ENCODE results near the gene LEP. TPM values are rescaled to one million over a fixed set of nuclear protein-coding genes. Genes with fewer than 3 reads are reported as not detected.

The LEP gene
- total and polyA plus RNA-seq, 9 of the 15 experiments (the other 6 are each of a cell fraction or from before 2014, with no cell fraction given), result not detected

DNA sequence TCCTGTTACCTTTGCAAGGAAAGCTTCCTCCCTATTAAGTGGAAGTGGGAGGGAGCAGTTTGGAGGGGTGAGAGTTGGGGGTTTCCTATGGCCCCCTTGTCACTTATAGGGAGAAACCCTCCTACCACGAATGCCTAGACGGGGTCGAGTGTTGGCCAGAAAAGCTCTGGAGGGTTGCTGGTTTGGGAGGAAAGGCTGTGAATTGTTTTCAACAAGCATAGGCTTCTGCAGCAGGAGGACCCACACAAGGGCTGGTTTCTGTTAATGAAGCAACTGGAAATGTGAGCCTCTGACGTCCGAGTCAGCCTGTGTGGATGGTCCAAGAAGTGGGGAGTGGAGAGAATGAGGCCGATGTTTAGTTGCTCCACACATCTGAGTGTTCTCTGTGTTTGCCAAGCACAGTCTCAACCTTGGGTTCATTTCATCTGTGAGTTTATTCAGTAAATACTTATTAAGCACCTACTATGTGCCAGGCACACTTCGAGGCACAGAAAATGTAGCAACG is 37.3 kb upstream of the LEP start:
- DNase-seq (ENCODE audit: extremely low read depth in 1 of 4, low spot score in 3 of 4) (no peak), FAIRE-seq (no peak), ATAC-seq (no peak)
- intact Hi-C loops (cut with micrococcal nuclease), result loop anchor here (10.0 kb wide), 3 partner anchors 249 to 1399 kb away; no protein-coding TSS in a partner anchor
- 9% methylated on average over 8 of the region's 8 CpGs for WGBS (ENCODE audit: insufficient coverage, low coverage, missing lambda C conversion rate)
- peaks cover 9 to 36% of the 10 kb centered on the region in 2 experiments; a peak in 4 of 5 replicates for H3K4me1 ChIP-seq (replicated peaks in 1 of 2; ENCODE audit: control insufficient read depth in 2 of 2, insufficient read depth in 2 of 2, low read length in 2 of 2)
- BruUV-seq (replicated peaks), result no TSS peak
- ChIA-PET CTCF (ENCODE audit: low intra/inter-chr PET ratio) (no interaction called here), POLR2A (interaction anchor here (0.5 to 1.1 kb wide), 3 partner anchors 42 to 775 kb away, joined by 3 to 4 read pairs (median 3); no protein-coding TSS in a partner anchor)
- no peaks in the 10 kb centered on the region for H3K9me1 ChIP-seq (ENCODE audit: control insufficient read depth, insufficient read depth, low read length)
- H3K36me3 ChIP-seq (ENCODE audit: control insufficient read depth, insufficient read depth, low read length), result no peaks in the 10 kb centered on the region
- TF ChIP-seq SIX5 (IDR thresholded peaks at IDR 0.05; ENCODE audit: borderline replicate concordance in 1 of 2, insufficient read depth in 1 of 2, low read depth in 1 of 2, low read length in 2 of 2), result no peak
- TF ChIP-seq ZKSCAN1 (IDR thresholded peaks at IDR 0.05; ENCODE audit: low read depth, low read length), result peak; percentile 90
- no peak overlapping the region for H3K9ac ChIP-seq (ENCODE audit: insufficient read depth in 1 of 2, low read depth in 2 of 2, low read length in 2 of 2)
- in situ Hi-C loops (cut with MboI), result no loop called here
- H4K20me1 ChIP-seq (replicated peaks; ENCODE audit: control insufficient read depth, insufficient read depth, low read length), result 0 out of 2 replicates have a peak, but pooled peaks cover 3% of the 10 kb centered on the region
- H3K27me3 ChIP-seq (ENCODE audit: control insufficient read depth in 2 of 2, insufficient read depth in 2 of 2, low read length in 2 of 2), result peaks cover 8 to 64% of the 10 kb centered on the region in 2 experiments; a peak in 4 of 5 replicates
- no peak overlapping the region for H3K4me3 ChIP-seq
- H3K27ac ChIP-seq (ENCODE audit: extremely low read depth, low read depth, low read length), result no peak overlapping the region; the same call in 2 of the 3 replicates
- H3K9me3 ChIP-seq (replicated peaks; ENCODE audit: control insufficient read depth, insufficient read depth, low read depth, low read length), result no peaks in the 10 kb centered on the region; the same call in 1 of the 2 replicates
- no peak overlapping the region for H2AFZ ChIP-seq (ENCODE audit: low read depth, low read length)
- no peaks in the 10 kb centered on the region for H3K79me2 ChIP-seq (ENCODE audit: control insufficient read depth, insufficient read depth, low read length)
- peak overlapping the region; percentile 41; the same call in 1 of the 2 replicates for H3K4me2 ChIP-seq (ENCODE audit: insufficient read depth, low read length)

DNA sequence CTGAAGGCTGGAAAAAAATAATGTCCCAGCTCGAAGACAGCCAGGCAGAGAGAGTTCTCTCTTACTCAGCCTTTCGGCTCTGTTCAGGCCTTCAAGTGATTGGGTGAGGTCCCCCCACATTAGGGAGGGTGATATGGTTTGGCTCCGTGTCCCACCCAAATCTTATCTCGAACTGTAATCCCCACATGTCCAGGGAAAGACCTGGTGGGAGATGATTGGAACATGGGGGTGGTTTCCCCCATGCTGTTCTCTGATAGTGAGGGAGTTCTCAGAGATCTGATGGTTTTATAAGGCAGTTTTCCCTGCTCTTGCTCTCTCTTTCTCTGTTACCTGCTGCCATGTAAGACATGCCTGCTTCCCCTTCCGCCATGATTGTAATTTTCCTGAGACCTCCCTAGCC is 36.6 kb upstream of the LEP start:
- intact Hi-C loops (cut with micrococcal nuclease) (loop anchor here (10.0 kb wide), 3 partner anchors 250 to 1400 kb away; no protein-coding TSS in a partner anchor), in situ Hi-C loops (cut with MboI) (no loop called here)
- ATAC-seq, result peak; percentile 63
- Histone ChIP-seq H3K9me1 (ENCODE audit: control insufficient read depth, insufficient read depth, low read length) (no peaks in the 10 kb centered on the region), H3K79me2 (ENCODE audit: control insufficient read depth, insufficient read depth, low read length) (no peaks in the 10 kb centered on the region), H2AFZ (ENCODE audit: low read depth, low read length) (no peak overlapping the region; the same call in 1 of the 2 replicates), H3K9ac (ENCODE audit: insufficient read depth in 1 of 2, low read depth in 2 of 2, low read length in 2 of 2) (no peak overlapping the region), H4K20me1 (replicated peaks; ENCODE audit: control insufficient read depth, insufficient read depth, low read length) (peaks cover 5% of the 10 kb centered on the region; the same call in 1 of the 2 replicates), H3K9me3 (replicated peaks; ENCODE audit: control insufficient read depth, insufficient read depth, low read depth, low read length) (no peaks in the 10 kb centered on the region; the same call in 1 of the 2 replicates), H3K4me3 (no peak overlapping the region), H3K27me3 (ENCODE audit: control insufficient read depth in 2 of 2, insufficient read depth in 2 of 2, low read length in 2 of 2) (peaks cover 8 to 64% of the 10 kb centered on the region in 2 experiments; a peak in 4 of 5 replicates), H3K36me3 (ENCODE audit: control insufficient read depth, insufficient read depth, low read length) (no peaks in the 10 kb centered on the region), H3K4me2 (ENCODE audit: insufficient read depth, low read length) (peak overlapping the region; percentile 41; the same call in 1 of the 2 replicates), H3K27ac (ENCODE audit: extremely low read depth, low read depth, low read length) (no peak overlapping the region; the same call in 1 of the 3 replicates), H3K4me1 (replicated peaks in 1 of 2; ENCODE audit: control insufficient read depth in 2 of 2, insufficient read depth in 2 of 2, low read length in 2 of 2) (peaks cover 11 to 41% of the 10 kb centered on the region in 2 experiments; a peak in 4 of 5 replicates)
- POLR2A ChIA-PET, result interaction anchor here (0.6 kb wide), 1 partner anchor 776 kb away, joined by 3 read pairs; no protein-coding TSS in a partner anchor
- DNase-seq (ENCODE audit: extremely low read depth in 1 of 4, low spot score in 3 of 4), result peak; percentile 58 to 82 (median 68)
- under 1% methylated on average over 5 of the region's 5 CpGs for WGBS (ENCODE audit: insufficient coverage, low coverage, missing lambda C conversion rate)
- no TSS peak for BruUV-seq (replicated peaks)
- CTCF ChIA-PET (ENCODE audit: low intra/inter-chr PET ratio), result no interaction called here
- FAIRE-seq, result peak; percentile 74
- TF ChIP-seq CREB1 (IDR thresholded peaks at IDR 0.05) (no peak), CREB1 (CRISPR knock-in tag; IDR thresholded peaks at IDR 0.05) (no peak), HMG20A (CRISPR knock-in tag; conservative IDR thresholded peaks at IDR 0.05) (no peak), MTA2 (IDR thresholded peaks at IDR 0.05; ENCODE audit: low read depth) (peak; percentile 89), CBX2 (IDR thresholded peaks at IDR 0.05; ENCODE audit: insufficient read depth, low read length, poor library complexity, severe bottlenecking) (no peak), TBL1XR1 (IDR thresholded peaks at IDR 0.05; ENCODE audit: low read length in 2 of 2) (0 out of 4 replicates have a peak, but pooled peaks of 1 of the 2 experiments have one; percentile 29), ZNF445 (CRISPR knock-in tag; IDR thresholded peaks at IDR 0.05; ENCODE audit: low read depth) (no peak), CBFA2T3 (IDR thresholded peaks at IDR 0.05) (peak; percentile 94)
- TF ChIP-seq, protein P1, sequence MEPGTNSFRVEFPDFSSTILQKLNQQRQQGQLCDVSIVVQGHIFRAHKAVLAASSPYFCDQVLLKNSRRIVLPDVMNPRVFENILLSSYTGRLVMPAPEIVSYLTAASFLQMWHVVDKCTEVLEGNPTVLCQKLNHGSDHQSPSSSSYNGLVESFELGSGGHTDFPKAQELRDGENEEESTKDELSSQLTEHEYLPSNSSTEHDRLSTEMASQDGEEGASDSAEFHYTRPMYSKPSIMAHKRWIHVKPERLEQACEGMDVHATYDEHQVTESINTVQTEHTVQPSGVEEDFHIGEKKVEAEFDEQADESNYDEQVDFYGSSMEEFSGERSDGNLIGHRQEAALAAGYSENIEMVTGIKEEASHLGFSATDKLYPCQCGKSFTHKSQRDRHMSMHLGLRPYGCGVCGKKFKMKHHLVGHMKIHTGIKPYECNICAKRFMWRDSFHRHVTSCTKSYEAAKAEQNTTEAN (CRISPR knock-in tag; IDR thresholded peaks at IDR 0.05), result no peak
- TF ChIP-seq, protein P2, sequence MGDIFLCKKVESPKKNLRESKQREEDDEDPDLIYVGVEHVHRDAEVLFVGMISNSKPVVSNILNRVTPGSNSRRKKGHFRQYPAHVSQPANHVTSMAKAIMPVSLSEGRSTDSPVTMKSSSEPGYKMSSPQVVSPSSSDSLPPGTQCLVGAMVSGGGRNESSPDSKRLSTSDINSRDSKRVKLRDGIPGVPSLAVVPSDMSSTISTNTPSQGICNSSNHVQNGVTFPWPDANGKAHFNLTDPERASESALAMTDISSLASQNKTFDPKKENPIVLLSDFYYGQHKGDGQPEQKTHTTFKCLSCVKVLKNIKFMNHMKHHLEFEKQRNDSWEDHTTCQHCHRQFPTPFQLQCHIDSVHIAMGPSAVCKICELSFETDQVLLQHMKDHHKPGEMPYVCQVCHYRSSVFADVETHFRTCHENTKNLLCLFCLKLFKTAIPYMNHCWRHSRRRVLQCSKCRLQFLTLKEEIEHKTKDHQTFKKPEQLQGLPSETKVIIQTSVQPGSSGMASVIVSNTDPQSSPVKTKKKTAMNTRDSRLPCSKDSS (IDR thresholded peaks at IDR 0.05; ENCODE audit: low read depth, partially characterized antibody), result no peak
